ENCODE results near the gene C1orf159.
"Not testable (repeated sequence)": the region's sequence is repeated elsewhere in the genome, so short reads cannot be mapped to it uniquely, and the experiment has no call there.

The C1orf159 gene

DNA sequence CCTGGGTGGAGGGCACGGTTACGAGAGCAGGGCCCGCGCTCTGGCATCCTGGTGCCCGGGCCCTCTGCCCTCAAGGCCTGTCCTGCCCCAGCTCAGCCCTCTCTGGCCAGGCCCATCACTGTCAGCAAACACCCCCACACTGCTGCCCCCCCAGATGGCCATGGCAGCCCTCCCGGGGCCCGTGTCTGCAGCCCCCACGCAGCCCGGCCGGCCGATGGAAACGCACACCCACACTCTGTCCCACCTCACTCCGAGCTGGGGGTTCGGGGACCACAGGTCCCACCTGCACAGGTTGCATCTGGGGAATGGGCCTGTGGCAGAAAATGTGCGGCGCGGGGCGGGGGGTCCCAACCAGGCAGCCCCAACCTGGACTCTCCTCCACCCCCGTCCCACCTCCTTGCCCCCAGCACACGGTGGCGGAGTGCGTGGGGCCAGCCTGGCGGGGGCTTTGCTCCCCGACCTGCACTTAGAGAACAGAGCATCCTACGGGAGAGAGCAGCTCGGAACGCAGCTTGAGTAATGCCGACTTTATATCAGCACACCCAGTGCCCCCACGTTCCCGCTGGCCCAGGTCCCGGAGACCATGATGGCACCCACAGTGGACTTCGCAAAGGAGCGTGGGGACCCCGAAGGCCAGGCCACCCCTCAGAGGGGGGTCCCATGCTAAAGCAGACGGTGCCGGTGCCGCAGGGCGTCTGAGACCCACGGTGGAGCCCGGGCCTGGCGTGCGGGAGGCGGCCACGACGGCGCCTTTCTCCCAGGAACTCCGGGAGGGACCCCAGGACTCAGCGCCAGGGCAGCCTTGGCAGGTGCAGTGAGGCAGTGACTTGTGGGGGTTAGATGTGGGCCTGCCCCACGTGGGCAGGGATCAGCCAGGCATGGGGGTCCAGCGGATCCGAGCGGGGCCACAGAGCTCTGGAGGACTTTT lies 34.3 kb downstream of the C1orf159 start:
- no peak for DNase-seq (ENCODE audit: low read depth)

DNA sequence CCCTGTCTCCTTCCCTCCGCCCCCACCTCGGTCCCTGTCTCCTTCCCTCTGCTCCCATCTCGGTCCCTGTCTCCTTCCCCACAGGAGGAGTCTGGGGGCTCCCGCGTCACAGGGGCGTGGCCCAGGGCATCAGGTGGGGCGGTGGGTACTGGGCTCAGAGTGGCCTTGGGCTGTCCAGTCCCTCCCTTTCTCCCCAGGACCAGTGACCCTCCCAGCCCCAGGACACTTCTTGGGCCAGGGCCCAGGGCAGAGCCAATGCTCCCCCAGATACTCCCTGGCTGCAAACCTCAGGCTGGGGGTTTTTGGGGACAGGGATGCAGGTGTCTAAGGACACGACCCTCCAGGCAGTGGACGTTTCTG lies 35.0 kb downstream of the C1orf159 start:
- DNase-seq (ENCODE audit: low read depth): no peak

DNA sequence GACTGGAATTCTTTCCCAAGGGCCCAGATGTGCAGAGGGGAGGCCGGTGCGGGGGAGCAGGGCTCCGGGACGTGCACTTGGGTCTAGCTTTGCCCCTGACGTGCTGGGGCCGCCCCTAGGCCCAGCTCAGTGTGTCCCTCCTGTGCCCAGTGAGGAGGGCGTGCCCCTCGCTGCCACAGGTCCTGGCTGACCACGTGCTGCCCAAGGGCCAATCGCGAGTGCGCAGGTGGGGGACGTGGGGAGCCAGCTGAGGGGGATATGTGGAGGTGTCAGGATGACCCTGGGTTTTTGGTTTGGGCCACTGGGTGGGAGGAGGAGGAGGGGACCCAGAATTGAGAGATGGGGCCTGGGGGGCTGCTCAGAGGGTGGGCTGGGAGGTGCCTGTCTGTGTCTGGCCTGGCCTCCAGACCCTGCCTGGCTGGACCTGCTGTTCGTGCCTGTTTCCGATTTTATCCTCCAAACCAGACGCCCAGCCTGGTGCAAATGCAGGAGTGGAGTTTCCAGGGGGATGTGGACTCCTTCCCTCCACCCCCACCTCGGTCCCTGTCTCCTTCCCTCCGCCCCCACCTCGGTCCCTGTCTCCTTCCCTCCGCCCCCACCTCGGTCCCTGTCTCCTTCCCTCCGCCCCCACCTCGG lies 35.6 kb downstream of the C1orf159 start:
- DNase-seq (ENCODE audit: low read depth): no peak

DNA sequence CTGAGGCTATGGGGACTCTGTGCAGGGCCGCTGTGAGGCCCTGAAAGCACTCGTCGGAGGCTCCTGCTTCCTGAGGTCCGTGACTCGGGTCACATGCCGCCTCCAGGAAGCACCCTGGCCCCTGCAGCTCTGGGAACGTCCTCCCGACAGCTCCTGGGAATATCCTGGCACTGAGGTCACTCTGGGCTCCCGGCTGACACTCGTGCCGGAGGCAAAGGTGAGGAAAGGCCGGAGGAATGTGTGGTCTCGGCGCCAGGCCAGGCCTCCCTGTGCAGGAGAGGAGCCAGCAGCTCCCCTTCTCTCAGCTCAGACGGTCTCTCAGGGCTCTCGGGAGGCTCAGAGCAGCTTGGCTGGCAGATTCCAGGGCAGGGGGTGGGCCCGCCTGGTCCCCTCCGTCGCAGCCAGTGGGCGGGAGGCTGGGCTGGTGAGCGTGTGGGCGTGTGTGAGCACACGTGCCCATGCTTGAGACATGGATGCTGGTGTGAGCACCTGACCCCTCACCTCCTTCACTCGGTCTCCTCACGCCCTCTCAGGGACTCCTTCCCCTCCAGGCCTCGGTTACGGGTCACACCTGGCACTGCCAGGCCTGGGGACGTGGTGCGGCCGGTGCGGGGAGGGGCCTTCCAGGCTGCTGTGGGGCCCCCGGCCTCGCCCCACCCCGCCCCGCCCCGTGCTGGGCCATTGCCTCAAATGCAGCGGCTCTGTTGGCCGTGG lies 36.3 kb downstream of the C1orf159 start:
- no peak for DNase-seq (ENCODE audit: low read depth)

DNA sequence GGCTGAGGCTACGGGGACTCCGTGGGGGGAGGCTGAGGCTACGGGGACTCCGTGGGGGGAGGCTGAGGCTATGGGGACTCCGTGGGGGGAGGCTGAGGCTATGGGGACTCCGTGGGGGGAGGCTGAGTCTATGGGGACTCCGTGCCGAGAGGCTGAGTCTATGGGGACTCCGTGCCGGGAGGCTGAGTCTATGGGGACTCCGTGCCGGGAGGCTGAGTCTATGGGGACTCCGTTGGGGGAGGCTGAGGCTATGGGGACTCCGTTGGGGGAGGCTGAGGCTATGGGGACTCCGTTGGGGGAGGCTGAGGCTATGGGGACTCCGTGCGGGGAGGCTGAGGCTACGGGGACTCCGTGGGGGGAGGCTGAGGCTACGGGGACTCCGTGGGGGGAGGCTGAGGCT lies 38.5 kb downstream of the C1orf159 start:
- not testable (repeated sequence) for DNase-seq (ENCODE audit: low read depth)

DNA sequence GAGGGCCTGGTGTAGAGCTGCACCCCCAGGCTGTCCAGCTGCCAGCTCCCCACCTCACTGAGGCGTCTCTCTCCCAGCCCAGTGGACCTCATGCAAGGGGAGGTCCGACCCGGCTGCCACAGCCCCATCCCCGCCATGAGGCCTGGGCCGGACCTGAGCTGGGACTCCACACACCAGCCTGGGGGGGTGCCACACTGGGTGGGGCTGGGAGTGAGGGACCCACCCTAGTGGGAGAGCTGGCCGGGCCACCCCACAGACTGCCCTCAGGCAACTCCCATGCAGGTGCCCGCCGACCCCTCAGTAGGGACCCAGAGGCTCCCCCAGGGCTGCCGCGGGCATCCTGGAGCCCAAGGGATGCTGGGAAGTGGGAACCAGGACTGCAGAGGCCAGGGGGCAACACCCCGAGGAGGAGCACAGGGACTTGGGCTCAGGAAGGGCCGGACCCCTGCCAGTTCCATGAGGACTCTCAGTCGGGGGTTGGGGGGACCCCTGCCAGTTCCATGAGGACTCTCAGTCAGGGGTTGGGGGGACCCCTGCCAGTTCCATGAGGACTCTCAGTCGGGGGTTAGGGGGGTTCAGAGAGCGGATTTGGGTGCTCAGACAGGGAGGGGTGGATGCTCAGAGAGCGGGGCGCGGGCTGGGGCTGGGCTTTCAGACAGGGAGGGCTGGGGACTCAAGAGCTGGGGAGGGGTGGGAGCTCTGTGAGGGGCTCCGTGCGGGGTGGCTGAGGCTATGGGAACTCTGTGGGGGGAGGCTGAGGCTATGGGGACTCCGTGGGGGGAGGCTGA lies 40.5 kb downstream of the C1orf159 start:
- DNase-seq (ENCODE audit: low read depth): no peak

DNA sequence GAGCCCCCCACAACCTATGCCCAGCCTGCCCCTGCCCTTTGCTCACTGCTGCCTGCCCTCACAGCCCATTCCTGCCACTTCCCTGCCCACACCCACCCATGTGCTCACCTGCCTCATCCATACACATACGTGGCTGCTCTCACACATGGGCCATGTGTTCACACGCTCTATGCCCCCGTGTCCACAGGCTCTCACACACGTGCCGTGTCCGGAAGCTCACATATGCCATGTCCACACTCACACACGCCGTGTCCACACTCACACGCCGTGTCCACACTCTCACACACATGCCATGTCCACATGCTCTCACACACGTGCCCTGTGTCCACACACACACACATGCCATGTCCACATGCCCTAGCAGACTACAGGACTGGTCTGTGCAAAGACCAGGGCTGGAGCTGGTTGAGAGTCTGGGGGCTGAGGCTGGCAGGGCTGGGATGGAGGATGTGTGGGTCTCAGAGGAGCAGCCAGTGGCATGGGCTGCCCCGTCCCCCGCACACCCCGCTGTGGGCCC lies 41.2 kb downstream of the C1orf159 start:
- no peak for DNase-seq (ENCODE audit: low read depth)

DNA sequence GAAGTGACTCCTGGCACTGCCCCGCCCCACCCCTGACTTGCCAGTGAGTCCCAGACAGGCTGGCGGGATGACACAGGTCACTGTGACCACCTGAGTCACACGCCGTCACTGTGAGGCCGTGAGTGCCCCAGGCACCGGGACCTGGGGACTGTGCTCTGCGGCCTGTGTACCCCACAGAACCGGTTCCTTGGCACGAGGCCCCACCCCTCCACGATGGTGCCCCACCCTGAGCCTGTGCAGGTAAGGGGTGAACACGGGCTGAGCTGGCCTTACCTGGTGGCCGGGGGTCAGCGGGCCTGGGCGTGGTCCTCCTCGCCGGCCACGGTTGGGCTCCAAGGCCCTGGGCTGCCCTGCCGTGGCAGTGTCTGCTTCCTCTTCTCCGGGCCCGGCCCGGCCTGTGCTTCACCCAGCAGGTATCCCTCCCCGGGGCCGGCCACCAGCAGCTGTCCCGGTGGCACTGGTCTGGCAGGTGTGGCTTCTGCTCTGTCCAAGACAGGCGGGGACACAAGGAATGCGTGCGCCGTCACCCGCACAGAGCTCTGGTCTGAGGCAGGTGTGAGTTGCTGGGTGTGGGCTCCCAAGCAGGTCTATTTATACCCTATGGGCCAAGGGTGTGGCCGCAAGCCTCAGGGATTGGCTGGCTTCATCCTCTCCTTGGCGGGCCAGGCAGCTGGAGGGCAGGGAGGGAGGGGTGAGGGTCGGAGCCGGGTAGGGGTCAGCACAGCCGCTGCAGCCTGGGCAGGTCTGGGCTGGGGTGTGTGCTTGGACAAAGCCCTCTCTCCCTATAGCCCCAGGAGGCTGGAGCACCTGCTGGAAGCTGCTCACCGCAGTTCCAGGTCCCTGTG lies 41.9 kb downstream of the C1orf159 start, which contains the start of gene RNF223:
Gene RNF223 (minus strand): TSS at position 564 of the 845 bp plus-strand sequence. CDS start 1,740 bp downstream, outside the sequence.
- no peak for DNase-seq (ENCODE audit: low read depth)

DNA sequence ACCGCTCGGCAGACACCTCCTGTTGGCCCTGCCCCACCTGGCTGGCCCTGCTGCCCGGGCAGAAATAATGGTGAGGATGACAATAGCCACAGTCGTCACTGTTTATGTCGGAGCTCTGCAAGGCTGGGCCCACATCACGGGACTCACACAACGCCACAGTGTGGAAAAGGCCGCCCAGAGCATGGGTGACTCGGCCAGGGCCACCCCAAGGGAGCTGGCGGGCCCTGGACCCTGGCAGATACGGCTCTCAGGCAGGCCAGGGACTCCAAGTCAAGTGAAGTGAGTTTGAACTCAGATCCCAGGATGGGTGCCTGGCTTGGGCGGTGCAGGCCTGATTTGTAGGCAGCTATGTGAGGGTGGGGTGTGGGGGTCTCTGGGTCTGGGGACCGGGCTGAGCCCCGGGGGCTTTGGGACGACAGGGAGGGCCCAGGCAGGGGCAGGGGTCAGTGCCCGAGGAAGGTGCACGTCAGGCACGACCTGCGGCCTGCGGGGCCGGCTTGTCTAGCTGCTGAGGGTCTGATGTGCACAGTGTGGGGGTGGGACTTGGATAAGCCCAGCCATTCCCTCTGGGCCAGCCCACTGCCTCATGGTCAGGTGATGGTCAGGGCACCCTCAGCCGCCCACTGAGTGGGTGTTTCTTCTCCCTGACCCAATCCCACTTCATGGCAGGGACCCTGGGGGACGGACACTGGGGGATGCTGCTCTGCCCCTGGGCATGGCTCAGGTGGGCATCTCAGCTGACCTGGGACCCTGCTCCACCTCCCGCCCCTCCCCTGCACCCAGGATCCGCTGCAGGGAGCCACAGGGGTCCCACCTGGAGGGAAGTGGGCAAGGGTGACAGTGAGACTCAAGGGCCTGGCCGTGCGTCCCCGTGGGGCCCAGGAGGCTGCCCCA lies 42.8 kb downstream of the C1orf159 start:
- DNase-seq (ENCODE audit: low read depth): no peak

DNA sequence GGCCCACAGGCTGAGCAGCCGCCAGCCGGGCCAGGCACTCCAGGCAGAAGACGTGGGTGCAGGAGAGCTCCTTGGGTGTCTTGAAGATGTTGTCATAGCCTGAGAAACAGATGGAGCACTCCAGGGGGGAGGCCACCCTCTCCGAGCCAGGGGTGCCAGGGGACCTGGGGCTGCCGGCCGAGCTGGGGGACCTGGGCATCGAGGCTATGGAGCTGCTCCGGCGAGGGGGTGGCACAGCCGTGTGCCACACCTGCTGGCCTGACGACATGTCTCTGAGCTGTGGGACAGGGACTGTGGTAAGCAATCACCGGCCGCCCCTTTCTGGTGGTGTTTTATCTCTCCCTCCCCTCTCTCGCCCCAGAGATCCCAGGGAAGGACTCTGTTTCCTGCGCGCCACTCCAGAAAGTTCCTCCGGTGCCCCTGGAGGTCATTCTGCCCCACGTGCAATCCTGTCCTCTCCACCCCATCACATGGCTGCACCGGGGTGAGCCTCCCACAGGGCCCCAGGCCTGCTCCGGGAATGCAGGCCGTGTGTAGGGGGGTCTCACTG lies 43.5 kb downstream of the C1orf159 start:
- DNase-seq (ENCODE audit: low read depth): no peak

DNA sequence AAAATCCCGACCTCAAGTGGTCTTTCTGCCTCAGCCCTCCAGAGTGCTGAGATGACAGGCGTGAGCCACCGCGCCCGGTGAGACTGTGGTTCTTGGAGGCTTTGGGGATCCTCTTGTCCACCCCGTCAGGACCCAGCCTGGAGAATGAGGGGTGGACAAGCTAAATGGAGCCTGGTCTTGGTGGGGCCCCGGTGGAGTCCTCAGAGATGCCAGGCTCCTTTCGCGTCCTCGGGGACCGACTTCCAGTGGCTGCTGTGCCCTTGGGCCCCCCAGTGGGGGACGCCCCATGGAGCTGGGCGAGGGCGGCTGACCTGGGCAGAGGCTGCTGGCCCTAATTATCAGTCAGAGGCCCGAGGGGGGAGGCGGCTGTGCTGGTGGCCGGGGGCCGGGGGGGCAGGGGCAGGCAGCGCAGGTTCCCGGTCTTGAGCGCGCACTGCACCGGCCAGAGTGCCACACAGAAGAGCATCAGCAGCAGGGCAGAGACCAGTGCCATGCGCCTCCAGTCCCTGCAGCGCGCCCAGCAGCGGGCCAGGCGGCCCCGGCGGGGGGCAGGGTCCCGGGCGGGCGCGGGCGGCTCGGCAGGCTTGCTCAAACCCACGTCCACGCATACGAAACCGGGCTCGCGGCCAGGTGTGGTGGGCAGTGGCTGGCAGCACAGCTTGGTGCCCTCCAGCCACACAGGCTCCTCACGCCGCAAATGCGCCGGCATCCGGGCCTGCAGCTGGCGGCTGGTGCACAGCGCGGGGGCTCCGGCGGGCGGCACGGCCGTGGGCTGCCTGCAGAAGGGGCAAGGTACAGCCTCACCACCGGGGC lies 44.2 kb downstream of the C1orf159 start:
- no peak for DNase-seq (ENCODE audit: low read depth)

DNA sequence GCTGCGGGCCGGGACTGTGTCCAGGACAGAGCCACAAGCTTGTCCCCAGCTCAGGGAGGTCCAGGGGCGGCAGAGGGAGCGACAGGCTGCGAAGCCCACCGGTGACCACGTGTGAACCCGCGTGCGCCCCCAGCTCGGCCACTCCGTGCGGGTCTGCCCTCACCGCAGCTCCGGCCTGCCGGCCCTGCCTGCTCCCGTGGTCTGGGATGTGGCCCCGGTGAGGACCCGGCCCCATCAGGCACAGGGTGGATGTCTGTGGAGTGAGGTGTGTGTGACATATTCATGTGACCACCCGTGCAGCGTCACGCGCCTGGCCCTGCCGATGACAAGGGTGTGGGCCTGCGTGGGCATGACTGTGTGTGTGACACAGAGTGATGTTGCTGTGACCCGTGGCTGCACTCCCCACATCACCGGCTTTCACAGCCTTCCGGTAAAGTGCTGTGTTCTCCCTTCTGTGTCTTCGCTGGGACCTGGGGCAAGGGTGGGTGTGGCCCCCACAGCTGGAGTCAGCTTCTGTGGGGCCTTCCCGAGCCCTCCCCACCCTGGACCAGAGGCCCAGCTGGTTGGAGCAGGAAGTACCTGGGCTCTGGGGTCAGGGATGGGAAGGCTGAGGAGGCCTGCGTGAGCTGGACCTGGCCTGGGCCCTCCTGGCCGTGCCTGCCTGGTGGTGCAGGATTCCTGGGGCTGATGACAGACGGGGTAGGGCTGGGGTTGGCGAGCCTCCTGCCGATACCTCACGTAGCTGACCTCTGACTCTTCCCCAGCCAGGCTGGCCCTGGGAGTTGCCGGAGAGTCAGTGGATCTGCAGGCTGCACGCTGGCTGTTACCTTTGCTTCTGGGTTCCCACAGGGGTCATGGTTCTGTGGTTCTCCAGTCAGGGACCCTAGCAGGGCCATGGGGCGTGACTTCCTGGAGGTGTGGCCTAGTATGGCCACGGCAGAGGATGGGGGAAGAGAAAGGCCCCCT lies 45.9 kb downstream of the C1orf159 start:
- DNase-seq (ENCODE audit: low read depth): no peak

DNA sequence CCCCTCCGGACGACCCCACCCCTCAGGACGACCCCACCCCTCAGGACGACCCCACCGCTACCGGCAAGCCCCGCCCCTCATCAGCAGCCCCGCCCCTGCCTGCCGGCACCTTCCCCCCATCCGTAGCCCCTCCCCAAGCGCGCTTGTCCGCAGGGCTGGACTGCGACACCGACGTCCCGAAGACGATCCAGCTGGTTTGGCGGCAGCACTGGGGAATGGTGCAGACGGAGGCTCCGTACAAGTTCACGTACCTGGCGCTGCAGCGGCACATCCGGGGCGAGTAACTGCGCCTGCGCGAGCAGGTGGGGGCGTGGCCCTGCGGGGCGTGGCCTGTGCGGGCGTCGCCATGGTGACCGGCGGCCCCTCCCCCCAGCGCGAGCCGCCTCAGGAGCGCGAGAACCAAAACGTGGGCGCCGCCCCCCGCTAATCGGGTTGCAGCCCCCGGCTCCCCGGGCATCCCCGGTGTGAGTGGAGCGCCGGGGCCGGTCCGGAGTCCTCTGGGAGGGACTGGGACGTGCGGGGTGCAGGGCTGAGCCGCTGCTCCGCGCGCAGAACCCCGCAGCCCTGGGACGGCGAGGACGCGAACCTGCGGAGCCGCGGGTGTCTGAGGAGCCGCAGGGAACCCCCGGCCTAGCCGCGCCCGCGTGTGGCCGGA lies 46.7 kb downstream of the C1orf159 start:
- DNase-seq (ENCODE audit: low read depth): peak; percentile 80

DNA sequence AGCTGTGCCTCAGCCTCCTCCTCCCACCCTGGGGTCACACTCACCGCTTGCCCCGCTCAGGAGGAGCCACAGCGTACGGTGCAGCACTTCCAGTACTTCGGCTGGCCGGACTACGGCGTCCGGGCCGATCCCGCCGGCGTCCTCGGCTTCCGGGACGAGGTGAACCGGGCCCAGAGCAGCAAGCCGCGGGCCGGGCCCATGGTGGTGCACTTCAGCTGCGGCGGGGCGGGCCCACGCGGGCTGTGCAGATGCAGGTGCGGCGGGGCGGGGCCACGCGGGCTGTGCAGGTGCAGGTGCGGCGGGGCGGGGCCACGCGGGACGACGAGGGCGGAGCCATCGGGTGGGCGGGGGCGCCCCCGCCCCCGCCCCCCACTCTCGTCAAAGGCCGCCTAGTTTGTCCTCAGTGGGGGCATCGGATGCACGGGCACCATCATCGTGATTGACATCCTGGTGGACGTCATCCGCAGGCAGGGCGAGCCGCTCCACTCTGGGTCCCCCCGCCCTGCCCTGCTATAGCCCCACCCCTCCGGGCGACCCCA lies 47.3 kb downstream of the C1orf159 start:
- DNase-seq (ENCODE audit: low read depth): no peak

DNA sequence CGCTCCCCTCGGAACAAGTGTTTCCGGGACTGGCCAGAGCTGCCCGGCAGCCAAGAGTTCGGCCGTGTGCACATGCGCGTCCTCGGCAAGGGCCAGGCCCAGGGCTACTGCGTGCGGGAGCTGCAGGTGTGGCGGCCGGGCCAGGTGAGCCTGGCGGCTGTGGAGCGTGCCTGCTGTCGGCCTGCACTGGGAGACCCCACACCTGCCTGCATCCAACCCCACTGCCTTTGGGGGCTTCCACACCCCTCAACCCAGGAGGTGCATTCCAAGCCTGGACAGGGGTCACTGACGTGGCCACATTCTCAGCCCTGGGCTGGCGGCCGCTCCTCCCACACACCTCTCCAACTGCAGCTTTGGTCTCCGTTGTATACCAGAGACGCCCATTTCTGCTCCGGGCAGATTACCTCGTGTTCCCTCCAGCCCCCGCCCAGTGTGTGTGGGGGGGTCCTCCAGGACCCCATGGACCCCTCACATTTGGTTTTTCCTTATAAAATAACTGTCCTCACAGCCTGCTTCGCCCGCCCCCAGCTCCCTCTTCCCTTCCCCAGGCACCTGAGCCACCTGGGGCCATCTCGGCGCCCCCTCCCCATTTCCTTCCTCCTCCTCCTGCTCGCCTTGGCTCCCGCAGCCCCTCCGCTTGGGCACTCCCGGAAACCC lies 47.9 kb downstream of the C1orf159 start:
- DNase-seq (ENCODE audit: low read depth): no peak

DNA sequence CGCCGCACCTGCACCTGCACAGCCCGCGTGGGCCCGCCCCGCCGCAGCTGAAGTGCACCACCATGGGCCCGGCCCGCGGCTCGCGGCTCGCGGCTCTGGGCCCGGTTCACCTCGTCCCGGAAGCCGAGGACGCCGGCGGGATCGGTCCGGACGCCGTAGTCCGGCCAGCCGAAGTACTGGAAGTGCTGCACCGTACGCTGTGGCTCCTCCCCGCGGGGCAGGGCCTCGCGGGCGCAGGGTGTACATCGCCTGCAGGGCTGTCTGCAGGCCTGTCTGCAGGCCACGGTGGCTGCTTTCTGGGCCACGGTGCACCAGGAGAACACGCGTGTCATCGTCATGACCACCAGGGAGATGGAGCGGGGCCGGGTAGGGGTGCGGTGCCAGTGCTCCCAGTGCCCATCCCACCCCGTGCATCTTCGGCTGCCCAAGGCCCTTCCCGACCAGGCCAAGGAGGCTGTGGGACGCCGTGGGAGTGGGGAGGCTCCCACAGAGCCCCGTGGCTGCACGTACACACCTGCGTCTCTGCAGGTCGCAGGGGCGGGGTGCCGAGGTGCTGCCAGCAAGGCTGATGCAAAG lies 48.5 kb downstream of the C1orf159 start:
- no peak for DNase-seq (ENCODE audit: low read depth)

All from stimulated activated CD8-positive, alpha-beta memory T cell treated with anti-CD3 and anti-CD28 coated beads, Interleukin-12 subunit alpha, Interleukin-12 subunit beta, amount 100 ng/mL, for 1 hour (primary cell).